ENCODE measurements around the gene CSGALNACT2. TPM values are rescaled to one million over a fixed set of nuclear protein-coding genes. Genes with fewer than 3 reads are reported as not detected.

Gene CSGALNACT2
- total and polyA plus RNA-seq, 2 of the 13 experiments (the other 11 are each of a cell fraction or from before 2014, with no cell fraction given) = 3.3 to 7.1 TPM

GRCh38 chr10:43137717-43138020 is 576 bp upstream of the CSGALNACT2 start (continued):
- TF ChIP-seq ZBTB40 (IDR thresholded peaks at IDR 0.05) (no peak), ZBTB40 (CRISPR knock-in tag; IDR thresholded peaks at IDR 0.05) (no peak), MXD3 (CRISPR knock-in tag; IDR thresholded peaks at IDR 0.05) (no peak), FOXO4 (CRISPR knock-in tag; conservative IDR thresholded peaks at IDR 0.05) (no peak), XRCC5 (optimal IDR thresholded peaks at IDR 0.05; ENCODE audit: low read length) (peak; percentile 77), REXO4 (CRISPR knock-in tag; IDR thresholded peaks at IDR 0.05; ENCODE audit: borderline replicate concordance) (no peak), KLF13 (CRISPR knock-in tag; IDR thresholded peaks at IDR 0.05) (no peak), STAG1 (CRISPR knock-in tag; IDR thresholded peaks at IDR 0.05) (no peak), SOX6 (IDR thresholded peaks at IDR 0.05) (no peak), SOX6 (CRISPR knock-in tag; IDR thresholded peaks at IDR 0.05) (no peak), PLSCR1 (CRISPR knock-in tag; IDR thresholded peaks at IDR 0.05; ENCODE audit: borderline replicate concordance) (no peak), ZNF414 (CRISPR knock-in tag; IDR thresholded peaks at IDR 0.05) (no peak; the same call in 1 of the 2 replicates), ZBTB3 (CRISPR knock-in tag; IDR thresholded peaks at IDR 0.05; ENCODE audit: borderline replicate concordance, low read depth) (no peak), NFRKB (IDR thresholded peaks at IDR 0.05) (no peak), SATB2 (CRISPR knock-in tag; IDR thresholded peaks at IDR 0.05) (no peak), SMAD1 (CRISPR knock-in tag; IDR thresholded peaks at IDR 0.05; ENCODE audit: borderline replicate concordance, low read depth) (0 out of 2 replicates have a peak, but pooled peaks have one; percentile 33), GFI1 (CRISPR knock-in tag; IDR thresholded peaks at IDR 0.05; ENCODE audit: borderline replicate concordance) (peak; percentile 49; the same call in 1 of the 2 replicates), ZSCAN20 (CRISPR knock-in tag; IDR thresholded peaks at IDR 0.05; ENCODE audit: borderline replicate concordance) (no peak), ZNF781 (CRISPR knock-in tag; IDR thresholded peaks at IDR 0.05; ENCODE audit: borderline replicate concordance, not compliant biosample characterization) (peak; percentile 45), GZF1 (CRISPR knock-in tag; IDR thresholded peaks at IDR 0.05) (no peak)

Data from HepG2 (cell line).